Sigmoid colon (tissue), 4 donors: ENCODE measurements around the gene CDK8.

ENCODE experiments used
- CTCF ChIP-seq, 4 experiments: fragments of 450-650 bp in 3 of 4; fragments of 200-600 bp in 1 of 4; IDR thresholded peaks; one replicate each; pipeline ENCODE4 v1.5.1; 2016 to 2019; ENCODE audit warnings: antibody characterized with exemption in 4 of 4, mild to moderate bottlenecking in 3 of 4, moderate library complexity in 2 of 4
- EP300 ChIP-seq, 4 donors: sonication (generic); formaldehyde crosslinking; IDR thresholded peaks; one replicate each; pipeline ENCODE4 v1.6.1; 2017; ENCODE audit warnings: antibody characterized with exemption in 4 of 4
- POLR2A ChIP-seq, 2 donors: fragments of 450-650 bp; IDR thresholded peaks; one replicate each; pipeline ENCODE4 v1.6.1; 2016; ENCODE audit warnings: antibody characterized with exemption in 2 of 2, mild to moderate bottlenecking in 2 of 2, moderate library complexity in 2 of 2
- POLR2AphosphoS5 ChIP-seq, 4 donors: sonication (generic); formaldehyde crosslinking; IDR thresholded peaks; one replicate each; pipeline ENCODE4 v1.6.1; 2017; ENCODE audit warnings: antibody characterized with exemption in 4 of 4

GRCh38 chr13:26379831-26380230, 125.9 kb downstream of the CDK8 start:
- TF ChIP-seq CTCF (IDR thresholded peaks at IDR 0.05) (no peak), POLR2AphosphoS5 (IDR thresholded peaks at IDR 0.05) (no peak), POLR2A (IDR thresholded peaks at IDR 0.05) (no peak), EP300 (IDR thresholded peaks at IDR 0.05) (no peak)
